Aorta (tissue), 5 donors: ENCODE results near the gene WDR31. TPM values are rescaled to one million over a fixed set of nuclear protein-coding genes. Genes with fewer than 3 reads are reported as not detected.
A peak's percentile ranks its signal among the peaks of the same experiment; 100 is the strongest.
"Not testable (repeated sequence)": the region's sequence is repeated elsewhere in the genome, so short reads cannot be mapped to it uniquely, and the experiment has no call there.

Source experiments
- ATAC-seq: fragments of 200-7000 bp; cut with Tn5 transposase; one replicate; pipeline ENCODE4 v1.9.1; 2022; ENCODE audit warnings: moderate library complexity; ENCODE audit not compliant: low FRiP score
- DNase-seq, 2 donors: peaks; one replicate each; pipeline ENCODE4 v3.0.0-alpha.2; 2020
- H3K27ac ChIP-seq, 2 donors: one replicate each; pipeline ENCODE4 v1.5.1; 2013; ENCODE audit warnings: low read length in 2 of 2, mild to moderate bottlenecking in 2 of 2, moderate library complexity in 2 of 2, control low read depth in 1 of 2, inconsistent platforms in 1 of 2, low read depth in 1 of 2
- H3K27me3 ChIP-seq, 2 donors: one replicate each; pipeline ENCODE4 v1.6.1; 2013; ENCODE audit warnings: control low read depth in 1 of 2, low read length in 1 of 2, mild to moderate bottlenecking in 1 of 2, moderate library complexity in 1 of 2; ENCODE audit not compliant: insufficient read depth in 2 of 2, control insufficient read depth in 1 of 2
- H3K36me3 ChIP-seq, 2 donors: one replicate each; pipeline ENCODE4 v1.6.1; 2013; ENCODE audit warnings: control low read depth in 1 of 2, low read length in 1 of 2, mild to moderate bottlenecking in 1 of 2; ENCODE audit not compliant: insufficient read depth in 2 of 2, control insufficient read depth in 1 of 2
- H3K4me1 ChIP-seq, 2 donors: one replicate each; pipeline ENCODE4 v1.6.1; 2013; ENCODE audit warnings: low read length in 2 of 2, control low read depth in 1 of 2, mild to moderate bottlenecking in 1 of 2, moderate library complexity in 1 of 2; ENCODE audit not compliant: insufficient read depth in 2 of 2, control insufficient read depth in 1 of 2
- H3K4me3 ChIP-seq, 2 donors: one replicate each; pipeline ENCODE4 v1.5.1; 2013; ENCODE audit warnings: low read length in 2 of 2, control low read depth in 1 of 2, mild to moderate bottlenecking in 1 of 2
- H3K9me3 ChIP-seq: one replicate; pipeline ENCODE4 v1.6.1; 2013; ENCODE audit warnings: mild to moderate bottlenecking, low read length; ENCODE audit not compliant: control insufficient read depth
- WGBS, 2 donors: extraction: QIAGEN DNeasy Blood & Tissue Kit; methylation state at CpG; one replicate each; pipeline ENCODE4 v1.1.7; 2013; 5-methylcytosine and 5-hydroxymethylcytosine counted together
- intact Hi-C, 2 donors: fragments of 100-400 bp; cut with DNase I; formaldehyde crosslinking; loops; one replicate each; pipeline versions ENCODE4 v1.14.2 to v1.15.0; 2022
- long read RNA-seq, 2 donors: library from polyadenylated mRNA; unstranded; transcript quantifications; one replicate each; pipeline ENCODE4 v2.0.0, GENCODE V29; 2020 to 2021
- polyA plus RNA-seq, 2 donors: library from polyadenylated mRNA; stranded (reverse); fragments of 200-250 nt; gene quantifications; one replicate each; pipeline ENCODE4 v1.2.3, GENCODE V29; 2013
- total RNA-seq, 2 donors: library from RNA; stranded (reverse); fragmentation: NEBNext Ultra II Directional; extraction: Animal tissue kit (Norgen Biotek cat#: 25700); gene quantifications; one replicate each; pipeline ENCODE4 v1.2.1, GENCODE V29; 2021
- donor health status: healthy with polysubstance abuse.
- donor health status: Bipolar disorder and iron deficiency.
- donor health status: DM: no; HTN: no; CAD: no.
- donor health status: DM: no; HTN: no; CAD: no.
- donor health status: DM: yes; HTN: yes; CAD: no.

WDR31 gene
- total RNA-seq: 1 to 10 TPM; 1.1 to 2.1 TPM
- polyA plus RNA-seq: 1 to 10 TPM in 1 of 2 donors, under 1 TPM in 1; 0.54 to 1.1 TPM
- long read RNA-seq, donor 1, partial matches to known transcripts: 1 of 4 reads
- long read RNA-seq, donor 1, other reads (novel, unspliced or antisense): 3 of 4 reads
- long read RNA-seq, donor 2, partial matches to known transcripts: 0 of 2 reads
- long read RNA-seq, donor 2, other reads (novel, unspliced or antisense): 2 of 2 reads

DNA sequence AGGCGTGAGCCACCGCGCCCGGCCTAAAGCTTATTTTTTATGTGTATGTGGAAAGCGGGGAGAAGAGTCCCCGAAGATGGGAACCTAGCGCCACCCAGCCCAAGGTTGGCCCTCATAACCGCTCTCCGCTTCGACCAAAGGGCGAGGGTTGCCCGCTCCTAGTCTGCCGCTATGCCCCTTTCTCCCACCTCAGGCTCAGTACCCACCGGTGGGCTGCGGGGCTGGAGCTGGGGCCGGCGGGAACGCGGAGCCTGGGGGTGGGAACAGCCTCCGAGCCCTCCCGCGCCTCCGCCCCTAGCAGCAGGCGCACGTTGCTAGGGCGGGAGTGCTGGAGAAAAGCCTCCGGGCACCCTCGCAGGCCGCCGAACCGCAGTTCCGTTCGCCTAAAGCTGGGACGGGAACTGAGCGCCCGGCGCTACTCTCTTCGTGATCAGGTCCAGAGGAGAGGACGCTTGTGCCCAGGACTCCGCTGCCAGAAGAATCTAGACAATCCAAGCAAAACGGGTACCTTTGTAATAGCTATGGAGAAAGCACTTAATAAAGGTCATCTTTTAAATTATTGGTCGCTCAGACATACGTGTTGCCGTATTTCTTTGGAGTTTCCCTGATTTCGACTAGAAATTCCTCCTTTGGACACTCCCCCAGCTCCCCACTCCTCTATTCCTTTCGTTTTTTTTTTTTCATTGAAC lies at the start of gene WDR31:
TSS of gene WDR31 (minus strand) at position 265 of the 689 bp plus-strand sequence. CDS start 8,253 bp downstream, outside the sequence.
- Histone ChIP-seq H3K27me3 (no peaks in the 10 kb centered on the region), H3K4me1 (peaks cover 0 to 2% of the 10 kb centered on the region in 2 donors)
- intact Hi-C loops: loop anchor here in 1 of 2 donors (2.0 to 5.0 kb wide), 2 partner anchors 37 to 65 kb away; partner anchors contain the start of genes CDC26, HDHD3 and PRPF4

GRCh38 chr9:113389451-113389850 lies 49.4 kb upstream of the WDR31 start:
- H3K4me1 ChIP-seq: no peaks in the 10 kb centered on the region

More for the DNA sequence above, at the start of gene WDR31:
- WGBS, 2 donors: 0% methylated on average over 46 of the region's 46 CpGs
- Histone ChIP-seq H3K9me3 (no peaks in the 10 kb centered on the region), H3K4me3 (peak within 1 kb of the TSS; percentile 38 to 50), H3K27ac (no peak within 1 kb of the TSS), H3K36me3 (peaks cover 0 to under 1% of the 10 kb centered on the region in 2 donors)
- ATAC-seq (peak; percentile 95), DNase-seq (peak; percentile 91 to 95)

GRCh38 chr9:113388833-113389232 lies 48.8 kb upstream of the WDR31 start:
- no peak for ATAC-seq
- Histone ChIP-seq H3K9me3 (no peaks in the 10 kb centered on the region), H3K27ac (no peak overlapping the region), H3K4me3 (no peak overlapping the region), H3K4me1 (no peaks in the 10 kb centered on the region), H3K27me3 (no peaks in the 10 kb centered on the region), H3K36me3 (peaks cover 0 to 2% of the 10 kb centered on the region in 2 donors)
- DNase-seq: no peak
- intact Hi-C loops: no loop called here
- 90 to 93% methylated on average over 13 of the region's 13 CpGs for WGBS, 2 donors

More at GRCh38 chr9:113389451-113389850, 49.4 kb upstream of the WDR31 start:
- no peak for ATAC-seq
- DNase-seq: no peak
- Histone ChIP-seq H3K4me3 (no peak overlapping the region), H3K36me3 (peaks cover 0 to 2% of the 10 kb centered on the region in 2 donors), H3K27me3 (no peaks in the 10 kb centered on the region), H3K27ac (no peak overlapping the region), H3K9me3 (no peaks in the 10 kb centered on the region)
- intact Hi-C loops: no loop called here
- 92 to 94% methylated on average over 11 of the region's 11 CpGs for WGBS, 2 donors

DNA sequence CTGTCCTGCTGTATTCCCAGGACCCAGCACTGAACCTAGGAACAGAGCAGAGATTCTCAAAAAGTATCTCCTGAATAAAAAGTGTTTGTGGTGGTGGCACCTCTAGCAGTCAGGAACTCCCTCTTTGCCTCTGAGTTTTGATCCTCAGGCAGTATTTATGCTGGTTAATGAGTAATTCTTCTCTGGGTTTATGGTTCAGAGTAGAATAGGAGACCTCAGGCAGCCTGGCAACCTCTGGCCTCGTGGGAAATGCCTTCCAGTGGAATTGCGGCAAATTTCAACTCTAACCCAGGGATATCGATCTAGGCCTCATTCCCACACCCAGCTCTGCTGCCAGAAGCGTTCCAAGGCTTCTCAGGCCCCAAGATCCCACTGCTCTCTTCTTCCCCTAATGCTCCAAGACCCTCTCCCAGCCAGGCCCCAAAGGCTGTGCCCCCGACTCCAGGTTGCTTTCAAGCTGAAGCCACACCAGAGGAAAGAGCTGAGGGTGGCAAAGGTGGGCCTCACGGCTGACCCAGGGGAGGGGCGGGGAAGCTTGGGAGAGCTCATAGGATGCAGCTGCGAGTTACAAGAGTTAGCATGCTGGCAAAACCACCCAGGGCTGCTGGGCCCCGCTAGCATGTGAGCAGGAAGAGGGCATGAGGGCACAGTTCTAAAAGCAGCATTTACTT lies 47.6 kb upstream of the WDR31 start:
- no peaks in the 10 kb centered on the region for H3K4me1 ChIP-seq
- no peak for DNase-seq
- intact Hi-C loops: no loop called here
- peaks cover 0 to 2% of the 10 kb centered on the region in 2 donors for H3K36me3 ChIP-seq
- no peaks in the 10 kb centered on the region for H3K27me3 ChIP-seq
- H3K9me3 ChIP-seq: no peaks in the 10 kb centered on the region
- no peak overlapping the region for H3K4me3 ChIP-seq
- whole genome bisulfite sequencing, 2 donors: 83 to 85% methylated on average over 9 of the region's 9 CpGs
- no peak overlapping the region for H3K27ac ChIP-seq
- ATAC-seq: no peak

- Histone ChIP-seq H3K4me1 (no peaks in the 10 kb centered on the region), H3K9me3 (no peaks in the 10 kb centered on the region), H3K27me3 (no peaks in the 10 kb centered on the region), H3K27ac (no peak overlapping the region), H3K4me3 (no peak overlapping the region), H3K36me3 (peaks cover 0 to 2% of the 10 kb centered on the region in 2 donors)
- DNase-seq: no peak
- no peak for ATAC-seq
- WGBS, 2 donors: 89 to 92% methylated on average over 4 of the region's 4 CpGs
- intact Hi-C loops: no loop called here
These were observed 46.7 kb upstream of the WDR31 start for GRCh38 chr9:113386571-113387393.

GRCh38 chr9:113381909-113382411 lies 41.9 kb upstream of the WDR31 start:
- no peaks in the 10 kb centered on the region for H3K27me3 ChIP-seq
- no peaks in the 10 kb centered on the region for H3K36me3 ChIP-seq
- H3K4me1 ChIP-seq: no peaks in the 10 kb centered on the region
- ATAC-seq: no peak
- intact Hi-C loops: no loop called here
- H3K4me3 ChIP-seq: no peak overlapping the region
- no peak overlapping the region for H3K27ac ChIP-seq
- DNase-seq: no peak
- no peaks in the 10 kb centered on the region for H3K9me3 ChIP-seq
- 80 to 85% methylated on average over 8 of the region's 8 CpGs for WGBS, 2 donors

GRCh38 chr9:113381441-113381840 lies 41.4 kb upstream of the WDR31 start:
- H3K4me3 ChIP-seq, H3K4me1 ChIP-seq, H3K36me3 ChIP-seq, ATAC-seq, H3K27ac ChIP-seq, intact Hi-C loops, DNase-seq, H3K9me3 ChIP-seq, H3K27me3 ChIP-seq: not testable (repeated sequence)
- 85 to 89% methylated on average over 7 of the region's 7 CpGs for WGBS, 2 donors

DNA sequence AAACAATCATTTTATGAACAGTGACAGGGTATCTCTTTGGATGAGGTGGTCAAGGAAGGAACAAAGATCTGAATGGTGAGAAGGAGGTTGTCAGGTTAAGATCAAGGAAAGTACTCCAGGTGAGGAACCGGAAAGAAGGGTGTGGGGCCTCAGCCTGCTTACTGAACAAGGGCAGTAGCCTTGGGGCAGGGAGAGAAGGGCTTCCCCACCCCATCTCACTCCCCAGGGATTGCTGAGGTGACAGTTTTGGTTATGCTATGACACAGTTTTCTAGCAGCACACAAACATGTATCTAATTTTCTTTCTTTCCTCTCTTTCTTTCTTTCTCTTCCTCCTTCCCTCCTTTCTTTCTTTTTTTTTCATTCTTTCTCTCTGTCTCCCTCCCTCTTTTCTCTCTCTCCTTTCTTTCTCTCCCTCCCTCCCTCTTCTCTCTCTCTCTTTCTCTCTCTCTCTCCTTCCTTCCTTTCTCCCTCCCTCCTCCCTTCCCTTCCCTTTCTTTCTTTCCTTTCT lies 40.8 kb upstream of the WDR31 start:
- 38 to 64% methylated on average over 1 of the region's 1 CpG for whole genome bisulfite sequencing, 2 donors
- intact Hi-C loops: no loop called here
- H3K4me1 ChIP-seq: no peaks in the 10 kb centered on the region
- H3K9me3 ChIP-seq: no peaks in the 10 kb centered on the region
- no peak overlapping the region for H3K4me3 ChIP-seq
- ATAC-seq (no peak), DNase-seq (no peak)
- no peak overlapping the region for H3K27ac ChIP-seq
- no peaks in the 10 kb centered on the region for H3K36me3 ChIP-seq
- no peaks in the 10 kb centered on the region for H3K27me3 ChIP-seq
